ENCODE data around the gene PLXNA4. TPM values are rescaled to one million over a fixed set of nuclear protein-coding genes. Genes with fewer than 3 reads are reported as not detected.

Gene PLXNA4
- total and polyA plus RNA-seq, 7 experiments from 2014 or later = 0.05 to 31.6 (median 1.1) TPM

DNA sequence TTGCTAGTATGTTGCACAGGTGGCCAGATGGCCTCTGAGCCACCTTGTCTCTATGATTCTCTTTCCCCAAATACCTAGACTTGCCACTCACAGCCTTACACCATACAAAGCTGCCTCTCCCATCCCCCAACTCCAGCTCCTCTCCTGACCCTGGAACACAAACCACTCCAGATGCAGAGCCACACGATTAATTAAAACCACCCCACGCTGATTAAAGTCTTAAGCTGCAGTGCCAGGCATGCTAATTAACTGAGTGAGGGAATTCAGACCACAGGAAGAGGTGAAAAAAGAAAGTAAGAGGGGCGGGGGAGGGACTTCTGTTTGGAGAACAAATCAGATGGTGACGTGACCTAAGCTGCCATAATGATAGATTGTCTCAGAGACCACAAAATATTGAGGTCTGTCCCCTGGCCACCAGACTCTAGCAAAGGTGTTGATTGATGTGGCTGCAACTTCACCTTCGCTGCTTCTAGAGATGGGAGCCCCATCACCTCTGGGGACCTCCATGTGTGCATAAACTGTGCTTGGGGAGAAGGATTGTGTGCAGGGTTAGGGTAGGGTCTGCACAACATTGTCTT, 331.3 kb downstream of the PLXNA4 start:
- Histone ChIP-seq H3K4me1 (ENCODE audit: control insufficient read depth in 2 of 2, insufficient read depth in 2 of 2, low read length in 2 of 2) (no peaks in the 10 kb centered on the region), H3K9me3 (ENCODE audit: control insufficient read depth in 2 of 3, low read length in 3 of 3) (peaks cover 0 to 3% (median 0%) of the 10 kb centered on the region in 3 experiments), H3K27ac (ENCODE audit: low read depth, low read length) (no peak overlapping the region), H3K27me3 (ENCODE audit: control insufficient read depth in 2 of 2, insufficient read depth in 2 of 2, low read length in 2 of 2) (no peaks in the 10 kb centered on the region), H3K4me3 (ENCODE audit: low read length) (no peak overlapping the region), H3K36me3 (ENCODE audit: control insufficient read depth in 2 of 3, insufficient read depth in 3 of 3, low read length in 3 of 3) (no peaks in the 10 kb centered on the region)
- Mint-ChIP-seq H3K27me3 (peaks cover 10 to 36% (median 19%) of the 10 kb centered on the region in 5 donors), H3K9me3 (peaks cover 0 to 25% (median 5%) of the 10 kb centered on the region in 11 donors), H3K4me1 (no peaks in the 10 kb centered on the region), H3K36me3 (no peaks in the 10 kb centered on the region), H3K4me3 (no peak overlapping the region), H3K27ac (no peak overlapping the region)
- CTCF ChIA-PET = no interaction called here
- ATAC-seq = no peak
- POLR2A ChIA-PET = no interaction called here
- DNase-seq = no peak
- intact Hi-C loops (cut with micrococcal nuclease) = no loop called here

- ATAC-seq (no peak), DNase-seq (no peak)
- ChIA-PET CTCF (no interaction called here), POLR2A (no interaction called here)
- Histone ChIP-seq H3K27ac (ENCODE audit: low read depth, low read length) (no peak overlapping the region), H3K27me3 (ENCODE audit: control insufficient read depth in 2 of 2, insufficient read depth in 2 of 2, low read length in 2 of 2) (no peaks in the 10 kb centered on the region), H3K4me3 (ENCODE audit: low read length) (no peak overlapping the region), H3K4me1 (ENCODE audit: control insufficient read depth in 2 of 2, insufficient read depth in 2 of 2, low read length in 2 of 2) (no peaks in the 10 kb centered on the region), H3K36me3 (ENCODE audit: control insufficient read depth in 2 of 3, insufficient read depth in 3 of 3, low read length in 3 of 3) (no peaks in the 10 kb centered on the region), H3K9me3 (ENCODE audit: control insufficient read depth in 2 of 3, low read length in 3 of 3) (peaks cover 0 to 3% (median 0%) of the 10 kb centered on the region in 3 experiments)
- Mint-ChIP-seq H3K36me3 (no peaks in the 10 kb centered on the region), H3K27ac (no peak overlapping the region), H3K4me1 (no peaks in the 10 kb centered on the region), H3K9me3 (peaks cover 0 to 25% (median 5%) of the 10 kb centered on the region in 11 donors), H3K4me3 (no peak overlapping the region), H3K27me3 (peaks cover 10 to 33% (median 17%) of the 10 kb centered on the region in 5 donors)
- intact Hi-C loops (cut with micrococcal nuclease) = no loop called here
These were observed 332.8 kb downstream of the PLXNA4 start for GRCh38 chr7:132243463-132243862.

GRCh38 chr7:132243051-132243450, 333.2 kb downstream of the PLXNA4 start:
- Histone ChIP-seq H3K4me1 (ENCODE audit: control insufficient read depth in 2 of 2, insufficient read depth in 2 of 2, low read length in 2 of 2) (no peaks in the 10 kb centered on the region), H3K27me3 (ENCODE audit: control insufficient read depth in 2 of 2, insufficient read depth in 2 of 2, low read length in 2 of 2) (no peaks in the 10 kb centered on the region), H3K36me3 (ENCODE audit: control insufficient read depth in 2 of 3, insufficient read depth in 3 of 3, low read length in 3 of 3) (no peaks in the 10 kb centered on the region), H3K9me3 (ENCODE audit: control insufficient read depth in 2 of 3, low read length in 3 of 3) (peaks cover 0 to 3% (median 0%) of the 10 kb centered on the region in 3 experiments), H3K4me3 (ENCODE audit: low read length) (no peak overlapping the region), H3K27ac (ENCODE audit: low read depth, low read length) (no peak overlapping the region)
- POLR2A ChIA-PET = no interaction called here
- H3K4me1 Mint-ChIP-seq = no peaks in the 10 kb centered on the region
- H3K9me3 Mint-ChIP-seq = peaks cover 0 to 25% (median 5%) of the 10 kb centered on the region in 11 donors
- DNase-seq = no peak
- H3K27me3 Mint-ChIP-seq = peaks cover 10 to 29% (median 19%) of the 10 kb centered on the region in 5 donors
- intact Hi-C loops (cut with micrococcal nuclease) = no loop called here
- CTCF ChIA-PET = no interaction called here
- ATAC-seq = no peak
- no peaks in the 10 kb centered on the region for H3K36me3 Mint-ChIP-seq
- no peak overlapping the region for H3K4me3 Mint-ChIP-seq
- H3K27ac Mint-ChIP-seq = no peak overlapping the region

DNA sequence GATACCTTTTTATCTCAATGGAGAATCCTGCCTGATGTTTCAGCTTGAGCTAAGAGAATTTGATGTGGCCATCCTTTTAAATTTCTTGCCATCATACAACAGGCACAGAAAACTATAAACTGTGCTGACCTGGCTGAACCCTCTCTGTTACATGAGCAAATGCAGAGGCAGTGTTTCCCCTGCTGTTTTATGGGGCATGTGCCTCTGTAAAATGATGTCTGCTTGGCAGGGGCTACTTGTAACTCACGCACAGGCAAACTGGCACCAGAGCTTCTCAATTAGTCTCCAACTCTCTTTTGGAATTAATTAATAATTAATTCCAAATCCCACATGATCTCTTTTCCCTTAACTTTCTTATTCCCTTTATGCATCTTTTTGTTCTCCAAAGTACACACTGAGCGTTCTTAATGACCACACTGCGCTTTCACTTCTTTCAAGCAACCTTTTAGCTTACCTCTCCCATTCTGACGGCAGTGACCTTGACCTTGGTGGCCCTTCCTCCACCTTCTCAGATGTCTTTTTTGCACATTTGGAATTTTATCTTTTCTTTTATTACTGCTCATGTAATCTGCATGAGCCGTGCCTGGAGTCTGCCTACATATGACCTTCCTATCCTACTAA, 334.0 kb downstream of the PLXNA4 start:
- Mint-ChIP-seq H3K36me3 (no peaks in the 10 kb centered on the region), H3K4me1 (no peaks in the 10 kb centered on the region), H3K9me3 (peaks cover 0 to 25% (median 5%) of the 10 kb centered on the region in 11 donors), H3K4me3 (no peak overlapping the region), H3K27me3 (peaks cover 9 to 28% (median 19%) of the 10 kb centered on the region in 5 donors), H3K27ac (no peak overlapping the region)
- no peak overlapping the region for H3K4me3 ChIP-seq (ENCODE audit: low read length)
- H3K4me1 ChIP-seq (ENCODE audit: control insufficient read depth in 2 of 2, insufficient read depth in 2 of 2, low read length in 2 of 2) = no peaks in the 10 kb centered on the region
- no peaks in the 10 kb centered on the region for H3K27me3 ChIP-seq (ENCODE audit: control insufficient read depth in 2 of 2, insufficient read depth in 2 of 2, low read length in 2 of 2)
- CTCF ChIA-PET = no interaction called here
- DNase-seq (no peak), ATAC-seq (no peak)
- intact Hi-C loops (cut with micrococcal nuclease) = no loop called here
- H3K27ac ChIP-seq (ENCODE audit: low read depth, low read length) = no peak overlapping the region
- peaks cover 0 to 3% (median 0%) of the 10 kb centered on the region in 3 experiments for H3K9me3 ChIP-seq (ENCODE audit: control insufficient read depth in 2 of 3, low read length in 3 of 3)
- POLR2A ChIA-PET = no interaction called here
- H3K36me3 ChIP-seq (ENCODE audit: control insufficient read depth in 2 of 3, insufficient read depth in 3 of 3, low read length in 3 of 3) = no peaks in the 10 kb centered on the region

DNA sequence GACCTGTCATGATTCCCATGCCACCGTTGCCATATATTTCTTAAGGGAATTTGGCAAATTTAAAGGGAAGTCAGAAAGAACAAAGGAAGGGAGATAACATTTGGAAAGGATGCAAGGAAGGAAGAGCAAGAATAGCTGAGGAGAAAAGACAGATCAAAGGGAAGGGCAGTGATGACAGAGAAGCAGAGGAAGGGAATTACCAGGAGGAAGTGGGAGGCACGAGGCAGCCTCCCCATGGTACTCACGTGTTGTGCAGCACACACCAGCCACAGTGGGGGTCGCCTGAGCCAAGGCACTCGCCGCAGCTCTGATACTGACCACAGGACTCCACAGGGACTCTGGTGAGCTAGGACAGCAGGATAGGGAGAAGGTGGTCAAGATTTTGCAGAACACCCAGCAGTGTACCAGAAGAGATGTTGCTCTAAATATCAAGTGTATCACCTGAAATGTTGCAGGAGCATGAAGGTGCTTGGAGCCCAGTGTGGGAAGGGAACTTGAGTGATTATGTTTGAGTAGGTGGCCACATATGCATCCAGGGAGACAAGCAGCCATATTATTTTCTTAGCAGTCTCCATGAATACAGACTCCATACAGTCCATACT, 335.3 kb downstream of the PLXNA4 start:
- intact Hi-C loops (cut with micrococcal nuclease) = no loop called here
- Mint-ChIP-seq H3K4me1 (no peaks in the 10 kb centered on the region), H3K4me3 (no peak overlapping the region), H3K27ac (no peak overlapping the region), H3K27me3 (peaks cover 4 to 18% (median 14%) of the 10 kb centered on the region in 5 donors), H3K9me3 (peaks cover 0 to 12% (median 4%) of the 10 kb centered on the region in 11 donors), H3K36me3 (no peaks in the 10 kb centered on the region)
- CTCF ChIA-PET = no interaction called here
- Histone ChIP-seq H3K36me3 (ENCODE audit: control insufficient read depth in 2 of 3, insufficient read depth in 3 of 3, low read length in 3 of 3) (no peaks in the 10 kb centered on the region), H3K27ac (ENCODE audit: low read depth, low read length) (no peak overlapping the region), H3K9me3 (ENCODE audit: control insufficient read depth in 2 of 3, low read length in 3 of 3) (peaks cover 0 to 3% (median 0%) of the 10 kb centered on the region in 3 experiments), H3K4me3 (ENCODE audit: low read length) (no peak overlapping the region), H3K27me3 (ENCODE audit: control insufficient read depth in 2 of 2, insufficient read depth in 2 of 2, low read length in 2 of 2) (no peaks in the 10 kb centered on the region), H3K4me1 (ENCODE audit: control insufficient read depth in 2 of 2, insufficient read depth in 2 of 2, low read length in 2 of 2) (no peaks in the 10 kb centered on the region)
- no peak for ATAC-seq
- no peak for DNase-seq
- POLR2A ChIA-PET = no interaction called here

DNA sequence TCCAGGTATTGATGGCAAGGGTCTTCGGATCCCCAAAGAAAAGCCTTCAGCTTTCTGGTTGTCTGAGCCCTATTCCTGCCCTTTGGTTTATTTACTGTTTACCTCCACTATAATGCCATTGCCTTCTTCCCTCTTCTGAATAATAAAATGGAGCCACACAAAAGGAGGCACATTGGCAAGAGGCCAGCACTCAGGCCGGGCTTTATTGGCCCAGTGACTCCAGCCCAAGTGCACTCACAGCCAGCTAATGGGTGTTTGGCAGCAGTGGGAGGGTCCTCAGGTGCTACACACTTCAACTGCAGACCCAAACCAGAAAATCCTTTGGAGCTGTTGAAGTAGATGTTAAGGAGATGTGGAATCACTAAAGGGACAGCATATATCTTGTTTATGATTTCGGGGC, 336.0 kb downstream of the PLXNA4 start:
- H3K27me3 ChIP-seq (ENCODE audit: control insufficient read depth in 2 of 2, insufficient read depth in 2 of 2, low read length in 2 of 2) = no peaks in the 10 kb centered on the region
- no peaks in the 10 kb centered on the region for H3K4me1 ChIP-seq (ENCODE audit: control insufficient read depth in 2 of 2, insufficient read depth in 2 of 2, low read length in 2 of 2)
- H3K9me3 ChIP-seq (ENCODE audit: control insufficient read depth in 2 of 3, low read length in 3 of 3) = no peaks in the 10 kb centered on the region
- ChIA-PET POLR2A (no interaction called here), CTCF (no interaction called here)
- DNase-seq = no peak
- Mint-ChIP-seq H3K9me3 (peaks cover 0 to 6% (median 0%) of the 10 kb centered on the region in 11 donors), H3K36me3 (no peaks in the 10 kb centered on the region), H3K4me1 (no peaks in the 10 kb centered on the region), H3K27me3 (peaks cover 3 to 13% (median 7%) of the 10 kb centered on the region in 5 donors), H3K27ac (no peak overlapping the region), H3K4me3 (no peak overlapping the region)
- no peak overlapping the region for H3K27ac ChIP-seq (ENCODE audit: low read depth, low read length)
- intact Hi-C loops (cut with micrococcal nuclease) = no loop called here
- H3K36me3 ChIP-seq (ENCODE audit: control insufficient read depth in 2 of 3, insufficient read depth in 3 of 3, low read length in 3 of 3) = no peaks in the 10 kb centered on the region
- no peak for ATAC-seq
- no peak overlapping the region for H3K4me3 ChIP-seq (ENCODE audit: low read length)

All from naive thymus-derived CD4-positive, alpha-beta T cell (primary cell).